Measurements from ENCODE around the gene SLC6A13.

Gene SLC6A13

GRCh38 chr12:213527-213932 lies 49.1 kb downstream of the SLC6A13 start:
- no peak for DNase-seq

GRCh38 chr12:212715-213526 lies 49.7 kb downstream of the SLC6A13 start:
- peak; percentile 11 to 54 for DNase-seq

GRCh38 chr12:212415-212714 lies 50.3 kb downstream of the SLC6A13 start:
- DNase-seq: no peak

GRCh38 chr12:211639-212414 lies 50.8 kb downstream of the SLC6A13 start:
- DNase-seq: no peak

- DNase-seq: no peak
These were observed 51.5 kb downstream of the SLC6A13 start for GRCh38 chr12:211142-211465.

GRCh38 chr12:210277-211141 lies 52.1 kb downstream of the SLC6A13 start:
- no peak for DNase-seq

- no peak for DNase-seq
These were observed 52.8 kb downstream of the SLC6A13 start for GRCh38 chr12:209851-210250.

- DNase-seq: no peak
These were observed 53.4 kb downstream of the SLC6A13 start for GRCh38 chr12:209246-209645.

- DNase-seq: no peak
These were observed 53.8 kb downstream of the SLC6A13 start for GRCh38 chr12:208813-209212.

GRCh38 chr12:207804-208203 lies 54.8 kb downstream of the SLC6A13 start:
- no peak for DNase-seq

GRCh38 chr12:206746-207440 lies 55.7 kb downstream of the SLC6A13 start:
- no peak for DNase-seq

- DNase-seq: no peak
These were observed 57.6 kb downstream of the SLC6A13 start for GRCh38 chr12:205026-205425.

- DNase-seq: no peak
These were observed 58.4 kb downstream of the SLC6A13 start for GRCh38 chr12:204261-204678.

- DNase-seq: peak in 1 of 2 experiments; percentile 40
These were observed 59.0 kb downstream of the SLC6A13 start for GRCh38 chr12:203462-204260.

GRCh38 chr12:203074-203461 lies 59.6 kb downstream of the SLC6A13 start:
- DNase-seq: no peak

- no peak for DNase-seq
These were observed 60.4 kb downstream of the SLC6A13 start for GRCh38 chr12:202081-202731.

GRCh38 chr12:201361-201760 lies 61.3 kb downstream of the SLC6A13 start:
- DNase-seq: no peak

- DNase-seq: no peak
These were observed 63.9 kb downstream of the SLC6A13 start for GRCh38 chr12:198705-199104.

GRCh38 chr12:197911-198695 lies 64.5 kb downstream of the SLC6A13 start:
- no peak for DNase-seq

GRCh38 chr12:197347-197746 lies 65.3 kb downstream of the SLC6A13 start:
- no peak for DNase-seq

- no peak for DNase-seq
These were observed 66.2 kb downstream of the SLC6A13 start for GRCh38 chr12:196436-196835.

All from NCI-H524 (cell line).